Endothelial cell of umbilical vein (primary cell): Measurements from ENCODE around the gene DNAI7. TPM values are rescaled to one million over a fixed set of nuclear protein-coding genes. Genes with fewer than 3 reads are reported as not detected.

Source experiments
- BruUV-seq: library from RNA; stranded (reverse); fragments of 400-500 nt; replicated peaks from 2 replicates; lab custom pipeline; 2021; lab: Mats Ljungman, UMichigan
- CTCF ChIA-PET: fragments of 300-600, 350-600 bp; sonication (Branson Sonifier 250); formaldehyde crosslinking; loops from one replicate; lab custom pipeline; 2021; ENCODE audit warnings: antibody characterized with exemption, inconsistent platforms; lab: Charles Lee
- POLR2A ChIA-PET: fragments of 300-600, 350-600 bp; sonication (Branson Sonifier 250); formaldehyde crosslinking; loops from one replicate; lab custom pipeline; 2021; ENCODE audit warnings: antibody characterized with exemption, inconsistent platforms; lab: Charles Lee
- DNase-seq: peaks from one replicate; pipeline ENCODE4 v3.0.0-alpha.2; 2011; ENCODE audit warnings: low read depth, low spot score
- FAIRE-seq: peaks from 2 replicates; lab custom pipeline; 2011; peaks lifted over from hg19 to GRCh38; lab: Jason Lieb, UNC
- H2AFZ ChIP-seq: 2 replicates; pipeline ENCODE4 v1.6.0; 2012; ENCODE audit warnings: low read depth, low read length, control low read depth, inconsistent platforms
- H3K27ac ChIP-seq: 2 replicates; pipeline ENCODE4 v1.5.1; 2011; ENCODE audit warnings: low read depth, mild to moderate bottlenecking, control low read depth, low read length, moderate library complexity; ENCODE audit not compliant: insufficient read depth
- H3K27me3 ChIP-seq, 2 experiments: 2 replicates each; pipeline versions ENCODE4 v1.6.0 to v1.6.1; 2011; ENCODE audit warnings: low read length in 2 of 2, mixed read lengths in 1 of 2; ENCODE audit not compliant: control insufficient read depth in 2 of 2, insufficient read depth in 2 of 2
- H3K36me3 ChIP-seq, 2 experiments: 2 replicates in 1 of 2; 3 replicates in 1 of 2; pipeline ENCODE4 v1.5.1; 2011; ENCODE audit warnings: low read length in 2 of 2, mild to moderate bottlenecking in 1 of 2, moderate library complexity in 1 of 2; ENCODE audit not compliant: control insufficient read depth in 2 of 2, insufficient read depth in 2 of 2; ENCODE audit errors: extremely low read depth in 1 of 2
- H3K4me1 ChIP-seq: 3 replicates; pipeline ENCODE4 v1.5.1; 2011; ENCODE audit warnings: mild to moderate bottlenecking, low read length; ENCODE audit not compliant: control insufficient read depth, insufficient read depth; ENCODE audit errors: extremely low read depth
- H3K4me2 ChIP-seq: 2 replicates; pipeline ENCODE4 v1.6.1; 2011; ENCODE audit warnings: low read length, control low read depth, mixed read lengths; ENCODE audit not compliant: insufficient read depth
- H3K4me3 ChIP-seq, 3 experiments: fragments of 200-600 bp in 1 of 3; sonication (generic), shearing (Covaris generic) in 1 of 3; replicated peaks in 1 of 3; 2 replicates each; pipeline ENCODE4 v1.5.1; 2011 to 2016; ENCODE audit warnings: control low read depth in 3 of 3, low read length in 3 of 3, mild to moderate bottlenecking in 2 of 3, inconsistent platforms in 1 of 3, low read depth in 1 of 3, moderate library complexity in 1 of 3; ENCODE audit not compliant: insufficient read depth in 1 of 3
- H3K79me2 ChIP-seq: 2 replicates; pipeline ENCODE4 v1.6.0; 2012; ENCODE audit warnings: low read length, inconsistent platforms; ENCODE audit not compliant: control insufficient read depth, insufficient read depth
- H3K9ac ChIP-seq: replicated peaks from 2 replicates; pipeline ENCODE3; 2011; ENCODE audit warnings: low read length, control low read depth; ENCODE audit not compliant: insufficient read depth; ENCODE audit errors: extremely low read depth
- H3K9me1 ChIP-seq: replicated peaks from 3 replicates; pipeline ENCODE4 v1.6.0; 2011; ENCODE audit warnings: mild to moderate bottlenecking, low read length; ENCODE audit not compliant: control insufficient read depth, insufficient read depth; ENCODE audit errors: extremely low read depth
- H3K9me3 ChIP-seq: replicated peaks from 2 replicates; pipeline ENCODE4 v1.5.1; 2012; ENCODE audit warnings: low read length, inconsistent platforms; ENCODE audit not compliant: control insufficient read depth, insufficient read depth
- H4K20me1 ChIP-seq: replicated peaks from 2 replicates; pipeline ENCODE3; 2011; ENCODE audit warnings: mild to moderate bottlenecking, low read length; ENCODE audit not compliant: control insufficient read depth, insufficient read depth; ENCODE audit errors: extremely low read depth
- EZH2 ChIP-seq: IDR thresholded peaks from 2 replicates; pipeline ENCODE4 v1.6.1; 2012; ENCODE audit warnings: borderline replicate concordance, low read depth, mild to moderate bottlenecking, moderate library complexity, low read length, inconsistent platforms; ENCODE audit not compliant: severe bottlenecking
- FOS ChIP-seq: IDR thresholded peaks from 2 replicates; pipeline ENCODE4 v1.6.1; 2011; ENCODE audit warnings: mild to moderate bottlenecking, low read length, moderate library complexity, borderline replicate concordance; ENCODE audit not compliant: insufficient read depth
- GATA2 ChIP-seq: IDR thresholded peaks from 2 replicates; pipeline ENCODE4 v1.7.0; 2011; ENCODE audit warnings: low read depth, mild to moderate bottlenecking, moderate library complexity, mixed read lengths, low read length; ENCODE audit not compliant: insufficient read length, insufficient read depth
- JUN ChIP-seq: IDR thresholded peaks from 2 replicates; pipeline ENCODE4 v1.6.1; 2011; ENCODE audit warnings: borderline replicate concordance, low read depth; ENCODE audit not compliant: insufficient read length, insufficient read depth
- MYC ChIP-seq: IDR thresholded peaks from one replicate; pipeline ENCODE4 v1.6.1; 2011; ENCODE audit warnings: mild to moderate bottlenecking, low read depth, low read length
- POLR2A ChIP-seq: IDR thresholded peaks from 2 replicates; pipeline ENCODE4 v1.6.1; 2012; ENCODE audit warnings: low read depth, mild to moderate bottlenecking, control low read depth, low read length
- POLR2AphosphoS5 ChIP-seq: IDR thresholded peaks from 2 replicates; pipeline ENCODE4 v1.6.1; 2012; ENCODE audit warnings: low read depth, mild to moderate bottlenecking, control low read depth, low read length, moderate library complexity; ENCODE audit not compliant: insufficient read depth
- dilution Hi-C: fragments of 300-500 bp; cut with MboI; formaldehyde crosslinking; loops from one replicate; pipeline ENCODE4 v1.15.0; 2019; ENCODE audit warnings: low sequenced_read_pairs; ENCODE audit not compliant: extremely low pct_ligation_motif_present
- intact Hi-C: fragments of 100-400 bp; cut with micrococcal nuclease; formaldehyde crosslinking; loops from one replicate; pipeline ENCODE4 v1.10.0; 2022
- polyA plus RNA-seq, 4 experiments: library from polyadenylated mRNA; depleted of rRNA in 3 of 4; stranded (reverse) in 3 of 4; unstranded in 1 of 4; fragments of >200 nt; gene quantifications; 2 replicates each; pipeline versions ENCODE4 v1.2.1 to v1.2.3, GENCODE V29; 2011 to 2012; ENCODE audit warnings: missing spikeins in 1 of 4
- total RNA-seq: library from RNA; stranded (reverse); gene quantifications from 2 replicates; pipeline ENCODE4 v1.2.3, GENCODE V29; 2021
- TF ChIP-seq, protein P1 (sequence below), 2 donors: IDR thresholded peaks; 1 replicate in 1 of 2; 2 replicates in 1 of 2; pipeline ENCODE4 v1.5.1; 2011; ENCODE audit warnings: low read length in 2 of 2, mild to moderate bottlenecking in 2 of 2, moderate library complexity in 2 of 2, control low read depth in 1 of 2, inconsistent platforms in 1 of 2, low read depth in 1 of 2; ENCODE audit not compliant: insufficient read depth in 1 of 2; ENCODE audit errors: extremely low read depth in 1 of 2
- TF ChIP-seq, protein P2 (sequence below): IDR thresholded peaks from 2 replicates; pipeline ENCODE4 v1.6.1; 2011; ENCODE audit not compliant: insufficient read depth, insufficient read length

DNAI7 gene
- total and polyA plus RNA-seq, 2 donors (not counting 3 experiments of a cell fraction or from before 2014, with no cell fraction given), result not detected

DNA sequence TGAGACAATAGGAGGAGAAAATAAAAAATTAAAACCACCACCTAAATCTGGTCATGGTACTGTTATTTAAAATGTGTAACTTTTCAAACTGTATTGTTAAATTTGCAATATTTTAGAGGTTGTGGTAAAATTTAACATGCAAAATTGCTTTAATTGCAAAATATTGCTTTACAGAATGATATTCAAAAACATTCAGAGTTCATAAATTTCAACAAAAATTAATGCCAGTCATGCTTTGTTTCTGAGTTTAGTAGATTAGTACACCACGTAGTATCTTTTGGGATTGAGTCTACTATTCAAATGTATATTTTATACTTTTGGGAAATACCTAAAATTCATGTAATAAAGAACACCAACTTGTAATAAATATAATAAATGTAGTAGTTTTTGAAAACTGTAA, 18.4 kb upstream of the DNAI7 start:
- DNase-seq (no peak), FAIRE-seq (no peak)
- Histone ChIP-seq H3K4me3 (no peak overlapping the region), H3K27me3 (no peaks in the 10 kb centered on the region), H3K9me1 (no peaks in the 10 kb centered on the region), H3K36me3 (no peaks in the 10 kb centered on the region), H4K20me1 (no peaks in the 10 kb centered on the region), H3K9ac (no peak overlapping the region), H3K27ac (no peak overlapping the region), H3K4me2 (no peak overlapping the region), H2AFZ (no peak overlapping the region), H3K4me1 (peaks cover 3% of the 10 kb centered on the region), H3K9me3 (no peaks in the 10 kb centered on the region), H3K79me2 (no peaks in the 10 kb centered on the region)
- CTCF ChIA-PET, result interaction anchor here (1.0 to 2.3 kb wide), 2 partner anchors 9 to 28 kb away, joined by 3 to 6 read pairs; no protein-coding TSS in a partner anchor
- dilution Hi-C loops (no loop called here), intact Hi-C loops (no loop called here)
- no TSS peak for BruUV-seq
- POLR2A ChIA-PET, result no interaction called here
- TF ChIP-seq GATA2 (no peak), FOS (no peak), POLR2AphosphoS5 (no peak), JUN (no peak), EZH2 (no peak), MYC (no peak), POLR2A (no peak)
- TF ChIP-seq, protein P1, sequence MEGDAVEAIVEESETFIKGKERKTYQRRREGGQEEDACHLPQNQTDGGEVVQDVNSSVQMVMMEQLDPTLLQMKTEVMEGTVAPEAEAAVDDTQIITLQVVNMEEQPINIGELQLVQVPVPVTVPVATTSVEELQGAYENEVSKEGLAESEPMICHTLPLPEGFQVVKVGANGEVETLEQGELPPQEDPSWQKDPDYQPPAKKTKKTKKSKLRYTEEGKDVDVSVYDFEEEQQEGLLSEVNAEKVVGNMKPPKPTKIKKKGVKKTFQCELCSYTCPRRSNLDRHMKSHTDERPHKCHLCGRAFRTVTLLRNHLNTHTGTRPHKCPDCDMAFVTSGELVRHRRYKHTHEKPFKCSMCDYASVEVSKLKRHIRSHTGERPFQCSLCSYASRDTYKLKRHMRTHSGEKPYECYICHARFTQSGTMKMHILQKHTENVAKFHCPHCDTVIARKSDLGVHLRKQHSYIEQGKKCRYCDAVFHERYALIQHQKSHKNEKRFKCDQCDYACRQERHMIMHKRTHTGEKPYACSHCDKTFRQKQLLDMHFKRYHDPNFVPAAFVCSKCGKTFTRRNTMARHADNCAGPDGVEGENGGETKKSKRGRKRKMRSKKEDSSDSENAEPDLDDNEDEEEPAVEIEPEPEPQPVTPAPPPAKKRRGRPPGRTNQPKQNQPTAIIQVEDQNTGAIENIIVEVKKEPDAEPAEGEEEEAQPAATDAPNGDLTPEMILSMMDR (IDR thresholded peaks at IDR 0.05; ENCODE audit: extremely low read depth in 1 of 2, insufficient read depth in 1 of 2, low read depth in 1 of 2, low read length in 2 of 2), result no peak
- TF ChIP-seq, protein P2, sequence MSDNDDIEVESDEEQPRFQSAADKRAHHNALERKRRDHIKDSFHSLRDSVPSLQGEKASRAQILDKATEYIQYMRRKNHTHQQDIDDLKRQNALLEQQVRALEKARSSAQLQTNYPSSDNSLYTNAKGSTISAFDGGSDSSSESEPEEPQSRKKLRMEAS, result no peak
